Liver (tissue), 9 donors: ENCODE data around the gene TSHB. TPM values are rescaled to one million over a fixed set of nuclear protein-coding genes. Genes with fewer than 3 reads are reported as not detected.

Source experiments
- DNase-seq: peaks from one replicate; pipeline ENCODE4 v3.0.0-alpha.2; 2017; ENCODE audit warnings: low spot score
- H3K27ac ChIP-seq, 2 donors: one replicate each; pipeline ENCODE4 v1.7.0; 2013; ENCODE audit warnings: inconsistent platforms in 2 of 2, low read length in 2 of 2, control low read depth in 1 of 2, low read depth in 1 of 2, mild to moderate bottlenecking in 1 of 2
- H3K27me3 ChIP-seq, 4 donors: one replicate each; pipeline versions ENCODE4 v1.6.1 to v1.7.0; 2013; ENCODE audit warnings: low read length in 3 of 4, inconsistent platforms in 1 of 4, mild to moderate bottlenecking in 1 of 4, moderate library complexity in 1 of 4; ENCODE audit not compliant: control insufficient read depth in 4 of 4, insufficient read depth in 4 of 4
- H3K36me3 ChIP-seq, 4 donors: one replicate each; pipeline versions ENCODE4 v1.6.1 to v1.7.0; 2013; ENCODE audit warnings: low read length in 3 of 4, mild to moderate bottlenecking in 3 of 4, low read depth in 1 of 4, moderate library complexity in 1 of 4; ENCODE audit not compliant: control insufficient read depth in 4 of 4, insufficient read depth in 3 of 4
- H3K4me1 ChIP-seq, 4 donors: one replicate each; pipeline versions ENCODE4 v1.6.1 to v1.7.0; 2013; ENCODE audit warnings: low read length in 3 of 4, mild to moderate bottlenecking in 3 of 4, moderate library complexity in 1 of 4; ENCODE audit not compliant: control insufficient read depth in 4 of 4, insufficient read depth in 4 of 4
- H3K4me3 ChIP-seq, 3 donors: one replicate each; pipeline versions ENCODE4 v1.6.1 to v1.7.0; 2013; ENCODE audit warnings: low read length in 3 of 3, control low read depth in 1 of 3, low read depth in 1 of 3, mild to moderate bottlenecking in 1 of 3
- H3K9ac ChIP-seq, 2 donors: one replicate each; pipeline ENCODE4 v1.7.0; 2013; ENCODE audit warnings: low read length in 2 of 2, mild to moderate bottlenecking in 2 of 2, moderate library complexity in 2 of 2, control low read depth in 1 of 2, low read depth in 1 of 2
- H3K9me3 ChIP-seq, 4 donors: one replicate each; pipeline versions ENCODE4 v1.6.1 to v1.7.0; 2013; ENCODE audit warnings: low read length in 3 of 4; ENCODE audit not compliant: control insufficient read depth in 4 of 4
- EGR1 ChIP-seq, 2 donors: IDR thresholded peaks; 2 replicates each; pipeline ENCODE4 v1.6.1; 2016 to 2018; ENCODE audit warnings: antibody characterized with exemption in 2 of 2, low read depth in 2 of 2
- FOXA1 ChIP-seq: IDR thresholded peaks from 2 replicates; pipeline ENCODE4 v1.6.1; 2016; ENCODE audit warnings: antibody characterized with exemption
- FOXA2 ChIP-seq: IDR thresholded peaks from 2 replicates; pipeline ENCODE4 v1.6.1; 2016; ENCODE audit warnings: antibody characterized with exemption
- GABPA ChIP-seq, 2 donors: IDR thresholded peaks in 1 of 2; conservative IDR thresholded peaks in 1 of 2; 2 replicates each; pipeline ENCODE4 v1.6.1; 2016; ENCODE audit warnings: antibody characterized with exemption in 2 of 2, mild to moderate bottlenecking in 1 of 2, moderate library complexity in 1 of 2
- HNF4A ChIP-seq, 2 donors: conservative IDR thresholded peaks; 2 replicates each; pipeline ENCODE4 v1.6.1; 2016; ENCODE audit warnings: antibody characterized with exemption in 2 of 2, mild to moderate bottlenecking in 2 of 2
- JUND ChIP-seq, 2 donors: IDR thresholded peaks; 2 replicates each; pipeline ENCODE4 v1.6.1; 2016; ENCODE audit warnings: antibody characterized with exemption in 2 of 2
- MAX ChIP-seq: IDR thresholded peaks from 2 replicates; pipeline ENCODE4 v1.6.1; 2016; ENCODE audit warnings: antibody characterized with exemption
- RAD21 ChIP-seq, 2 donors: IDR thresholded peaks; 2 replicates each; pipeline ENCODE4 v1.6.1; 2016; ENCODE audit warnings: antibody characterized with exemption in 2 of 2, mild to moderate bottlenecking in 2 of 2
- REST ChIP-seq: IDR thresholded peaks from 2 replicates; pipeline ENCODE4 v1.6.1; 2016; ENCODE audit warnings: antibody characterized with exemption, mild to moderate bottlenecking
- RXRA ChIP-seq, 2 donors: IDR thresholded peaks; 2 replicates each; pipeline ENCODE4 v1.6.1; 2017 to 2018; ENCODE audit warnings: antibody characterized with exemption in 2 of 2, mild to moderate bottlenecking in 1 of 2
- SP1 ChIP-seq: IDR thresholded peaks from 2 replicates; pipeline ENCODE4 v1.6.1; 2018; ENCODE audit warnings: antibody characterized with exemption, mild to moderate bottlenecking
- WGBS: extraction: QIAGEN DNeasy Blood & Tissue Kit; methylation state at CpG from one replicate; pipeline ENCODE4 v1.1.7; 2013; 5-methylcytosine and 5-hydroxymethylcytosine counted together
- polyA plus RNA-seq, 2 donors: library from polyadenylated mRNA; stranded (reverse) in 1 of 2; unstranded in 1 of 2; fragments of 200-250 nt in 1 of 2; fragments of >200 nt in 1 of 2; fragmentation: Nextera tagmentation in 1 of 2; extraction: Ambion mirVana in 1 of 2; gene quantifications; one replicate each; pipeline versions ENCODE4 v1.2.1 to v1.2.3, GENCODE V29; 2013 to 2015
- total RNA-seq, 2 donors: library from RNA; depleted of rRNA; stranded (reverse); fragments of >200 nt; gene quantifications; one replicate each; pipeline ENCODE4 v1.2.3, GENCODE V29; 2014
- TF ChIP-seq, protein P1 (sequence below): IDR thresholded peaks from 2 replicates; pipeline ENCODE4 v1.6.1; 2016; ENCODE audit warnings: antibody characterized with exemption
- TF ChIP-seq, protein P2 (sequence below): fragments of 150-350 bp; IDR thresholded peaks from 2 replicates; pipeline ENCODE4 v1.5.1; 2017; ENCODE audit warnings: improper control_type of control experiment, low read depth, low read length; ENCODE audit not compliant: missing input control
- TF ChIP-seq, protein P3 (sequence below): IDR thresholded peaks from 2 replicates; pipeline ENCODE4 v1.6.1; 2016; ENCODE audit warnings: antibody characterized with exemption
- donor health status: healthy.
- donor health status: healthy.
- donor health status: healthy.
- donor health status: healthy.
- donor health status: healthy.

Gene TSHB
- total and polyA plus RNA-seq, 4 donors = not detected

GRCh38 chr1:115051850-115052249 lies 22.2 kb downstream of the TSHB start:
- Histone ChIP-seq H3K27ac (no peak overlapping the region), H3K4me1 (no peaks in the 10 kb centered on the region), H3K4me3 (no peak overlapping the region), H3K36me3 (no peaks in the 10 kb centered on the region), H3K9me3 (no peaks in the 10 kb centered on the region), H3K27me3 (peaks cover 0 to 5% (median 0%) of the 10 kb centered on the region in 4 donors), H3K9ac (no peak overlapping the region)
- DNase-seq = no peak
- WGBS = 69% methylated on average over 5 of the region's 5 CpGs
- TF ChIP-seq EGR1 (IDR thresholded peaks at IDR 0.05; ENCODE audit: low read depth in 2 of 2) = no peak
- TF ChIP-seq GABPA (IDR thresholded peaks at IDR 0.05 in 1 of 2, conservative IDR thresholded peaks at IDR 0.05 in 1 of 2) = no peak
- no peak for TF ChIP-seq REST
- TF ChIP-seq, protein P1, sequence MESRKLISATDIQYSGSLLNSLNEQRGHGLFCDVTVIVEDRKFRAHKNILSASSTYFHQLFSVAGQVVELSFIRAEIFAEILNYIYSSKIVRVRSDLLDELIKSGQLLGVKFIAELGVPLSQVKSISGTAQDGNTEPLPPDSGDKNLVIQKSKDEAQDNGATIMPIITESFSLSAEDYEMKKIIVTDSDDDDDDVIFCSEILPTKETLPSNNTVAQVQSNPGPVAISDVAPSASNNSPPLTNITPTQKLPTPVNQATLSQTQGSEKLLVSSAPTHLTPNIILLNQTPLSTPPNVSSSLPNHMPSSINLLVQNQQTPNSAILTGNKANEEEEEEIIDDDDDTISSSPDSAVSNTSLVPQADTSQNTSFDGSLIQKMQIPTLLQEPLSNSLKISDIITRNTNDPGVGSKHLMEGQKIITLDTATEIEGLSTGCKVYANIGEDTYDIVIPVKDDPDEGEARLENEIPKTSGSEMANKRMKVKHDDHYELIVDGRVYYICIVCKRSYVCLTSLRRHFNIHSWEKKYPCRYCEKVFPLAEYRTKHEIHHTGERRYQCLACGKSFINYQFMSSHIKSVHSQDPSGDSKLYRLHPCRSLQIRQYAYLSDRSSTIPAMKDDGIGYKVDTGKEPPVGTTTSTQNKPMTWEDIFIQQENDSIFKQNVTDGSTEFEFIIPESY = no peak
- TF ChIP-seq RXRA (IDR thresholded peaks at IDR 0.05) = no peak
- no peak for TF ChIP-seq SP1
- no peak for TF ChIP-seq JUND (IDR thresholded peaks at IDR 0.05)
- no peak for TF ChIP-seq FOXA1
- no peak for TF ChIP-seq RAD21 (IDR thresholded peaks at IDR 0.05)
- TF ChIP-seq FOXA2 = no peak
- TF ChIP-seq, protein P2, sequence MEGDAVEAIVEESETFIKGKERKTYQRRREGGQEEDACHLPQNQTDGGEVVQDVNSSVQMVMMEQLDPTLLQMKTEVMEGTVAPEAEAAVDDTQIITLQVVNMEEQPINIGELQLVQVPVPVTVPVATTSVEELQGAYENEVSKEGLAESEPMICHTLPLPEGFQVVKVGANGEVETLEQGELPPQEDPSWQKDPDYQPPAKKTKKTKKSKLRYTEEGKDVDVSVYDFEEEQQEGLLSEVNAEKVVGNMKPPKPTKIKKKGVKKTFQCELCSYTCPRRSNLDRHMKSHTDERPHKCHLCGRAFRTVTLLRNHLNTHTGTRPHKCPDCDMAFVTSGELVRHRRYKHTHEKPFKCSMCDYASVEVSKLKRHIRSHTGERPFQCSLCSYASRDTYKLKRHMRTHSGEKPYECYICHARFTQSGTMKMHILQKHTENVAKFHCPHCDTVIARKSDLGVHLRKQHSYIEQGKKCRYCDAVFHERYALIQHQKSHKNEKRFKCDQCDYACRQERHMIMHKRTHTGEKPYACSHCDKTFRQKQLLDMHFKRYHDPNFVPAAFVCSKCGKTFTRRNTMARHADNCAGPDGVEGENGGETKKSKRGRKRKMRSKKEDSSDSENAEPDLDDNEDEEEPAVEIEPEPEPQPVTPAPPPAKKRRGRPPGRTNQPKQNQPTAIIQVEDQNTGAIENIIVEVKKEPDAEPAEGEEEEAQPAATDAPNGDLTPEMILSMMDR = no peak
- TF ChIP-seq MAX = no peak
- TF ChIP-seq, protein P3, sequence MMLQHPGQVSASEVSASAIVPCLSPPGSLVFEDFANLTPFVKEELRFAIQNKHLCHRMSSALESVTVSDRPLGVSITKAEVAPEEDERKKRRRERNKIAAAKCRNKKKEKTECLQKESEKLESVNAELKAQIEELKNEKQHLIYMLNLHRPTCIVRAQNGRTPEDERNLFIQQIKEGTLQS = no peak

DNA sequence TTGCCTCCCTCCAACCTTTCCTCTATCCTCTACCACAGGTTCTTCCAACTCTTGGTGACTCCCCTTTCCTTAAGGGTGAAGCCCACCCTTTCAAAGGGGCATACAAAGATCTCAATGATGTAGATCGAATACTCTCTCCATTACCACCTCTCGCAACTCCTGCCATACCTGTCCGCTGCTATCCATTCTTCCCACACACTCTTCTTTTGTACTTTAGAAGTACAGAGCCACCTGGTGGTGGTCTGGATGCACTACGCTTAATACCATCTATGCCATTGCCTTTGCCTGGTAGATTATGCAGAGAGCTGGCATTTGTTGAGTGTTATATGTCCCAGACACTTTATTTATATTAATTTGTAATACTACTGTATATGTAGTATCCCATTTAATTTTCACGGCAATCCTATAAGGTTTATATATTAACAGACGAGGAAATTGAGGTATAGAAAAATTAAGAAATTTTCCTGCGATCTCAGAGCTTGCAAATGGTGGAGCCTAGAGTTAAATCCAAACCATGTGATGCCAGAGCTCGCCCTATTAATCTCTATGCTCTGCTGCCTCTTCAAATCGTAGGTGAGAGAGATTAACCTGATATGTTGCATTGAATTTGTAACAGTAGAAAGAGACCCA lies 22.9 kb downstream of the TSHB start:
- WGBS = 31% methylated on average over 9 of the region's 9 CpGs
- DNase-seq = peak; percentile 49
- TF ChIP-seq, protein P1 = no peak
- TF ChIP-seq FOXA2 = no peak
- no peak for TF ChIP-seq HNF4A (conservative IDR thresholded peaks at IDR 0.05)
- peak; percentile 78 to 88 for TF ChIP-seq RAD21 (IDR thresholded peaks at IDR 0.05)
- no peak for TF ChIP-seq JUND (IDR thresholded peaks at IDR 0.05)
- TF ChIP-seq, protein P2 = peak; percentile 74
- Histone ChIP-seq H3K27me3 (peaks cover 0 to 8% (median 0%) of the 10 kb centered on the region in 4 donors), H3K9me3 (no peaks in the 10 kb centered on the region), H3K4me1 (no peaks in the 10 kb centered on the region), H3K36me3 (no peaks in the 10 kb centered on the region), H3K9ac (no peak overlapping the region), H3K4me3 (no peak overlapping the region), H3K27ac (no peak overlapping the region)
